ENCODE measurements around the gene CCL18. TPM values are rescaled to one million over a fixed set of nuclear protein-coding genes. Genes with fewer than 3 reads are reported as not detected.
"Not testable (repeated sequence)": the region's sequence is repeated elsewhere in the genome, so short reads cannot be mapped to it uniquely, and the experiment has no call there.

The CCL18 gene
- total RNA-seq, 1 donor from 2014 or later: not detected

DNA sequence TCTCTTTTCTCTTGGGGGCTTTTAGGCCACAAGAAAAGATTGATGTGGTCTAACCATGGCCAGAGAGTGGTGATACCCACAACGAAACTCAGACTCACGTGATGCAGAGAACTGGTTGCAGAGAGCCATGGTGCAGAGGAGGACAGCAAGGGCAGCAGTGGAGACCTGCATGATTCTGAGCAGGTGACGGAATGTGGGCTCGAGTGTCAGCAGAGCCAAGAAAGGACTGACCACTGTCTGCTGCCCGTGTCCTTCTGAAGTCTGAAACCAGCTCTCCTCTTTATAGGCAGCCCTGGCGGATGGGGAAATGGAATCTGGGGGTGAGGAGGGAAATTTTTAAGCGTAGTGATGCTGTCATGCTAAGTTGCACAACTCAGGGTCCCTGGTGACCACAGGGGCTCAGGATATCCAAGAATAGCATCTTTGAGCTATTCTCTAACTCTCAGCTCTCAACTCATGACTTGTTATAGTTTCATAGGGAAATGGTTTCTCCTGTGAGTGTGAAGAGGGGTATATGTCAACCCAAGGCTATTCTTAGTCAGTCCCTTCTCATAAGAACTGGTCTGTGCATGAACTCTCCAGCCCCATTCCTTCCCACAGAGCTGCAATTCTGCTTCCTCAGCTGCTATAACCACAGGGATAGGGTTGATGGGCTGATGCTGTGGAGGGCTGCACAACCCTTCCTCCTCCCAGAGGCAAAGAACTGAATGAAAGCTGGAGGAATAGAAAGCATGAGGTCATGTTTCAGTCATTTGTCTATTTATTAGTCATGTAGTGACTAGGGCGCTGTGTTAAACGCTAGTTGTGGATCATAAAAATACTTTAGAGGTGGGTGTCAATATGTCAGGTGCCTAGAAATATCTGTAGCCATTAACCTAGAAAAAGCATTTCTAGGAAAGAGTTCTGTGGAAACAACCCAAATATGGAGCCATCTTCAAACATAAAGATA lies 26.1 kb downstream of the CCL18 start, which contains the start of gene CCL3:
Gene CCL3 (minus strand): TSS at position 256 of the 949 bp plus-strand sequence. CDS start 85 bp downstream, at position 171.
- TF ChIP-seq, protein P1, sequence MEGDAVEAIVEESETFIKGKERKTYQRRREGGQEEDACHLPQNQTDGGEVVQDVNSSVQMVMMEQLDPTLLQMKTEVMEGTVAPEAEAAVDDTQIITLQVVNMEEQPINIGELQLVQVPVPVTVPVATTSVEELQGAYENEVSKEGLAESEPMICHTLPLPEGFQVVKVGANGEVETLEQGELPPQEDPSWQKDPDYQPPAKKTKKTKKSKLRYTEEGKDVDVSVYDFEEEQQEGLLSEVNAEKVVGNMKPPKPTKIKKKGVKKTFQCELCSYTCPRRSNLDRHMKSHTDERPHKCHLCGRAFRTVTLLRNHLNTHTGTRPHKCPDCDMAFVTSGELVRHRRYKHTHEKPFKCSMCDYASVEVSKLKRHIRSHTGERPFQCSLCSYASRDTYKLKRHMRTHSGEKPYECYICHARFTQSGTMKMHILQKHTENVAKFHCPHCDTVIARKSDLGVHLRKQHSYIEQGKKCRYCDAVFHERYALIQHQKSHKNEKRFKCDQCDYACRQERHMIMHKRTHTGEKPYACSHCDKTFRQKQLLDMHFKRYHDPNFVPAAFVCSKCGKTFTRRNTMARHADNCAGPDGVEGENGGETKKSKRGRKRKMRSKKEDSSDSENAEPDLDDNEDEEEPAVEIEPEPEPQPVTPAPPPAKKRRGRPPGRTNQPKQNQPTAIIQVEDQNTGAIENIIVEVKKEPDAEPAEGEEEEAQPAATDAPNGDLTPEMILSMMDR (conservative IDR thresholded peaks at IDR 0.05): no peak
- H3K4me1 Mint-ChIP-seq: no peaks in the 10 kb centered on the region
- no peaks in the 10 kb centered on the region for H3K36me3 Mint-ChIP-seq (ENCODE audit: low read depth)
- no peak for DNase-seq (ENCODE audit: low read depth, low spot score)
- no peak within 1 kb of the TSS for H3K27ac Mint-ChIP-seq (ENCODE audit: unreplicated experiment)
- H3K27me3 Mint-ChIP-seq (ENCODE audit: low read depth): peaks cover 17% of the 10 kb centered on the region
- H3K9me3 Mint-ChIP-seq: no peaks in the 10 kb centered on the region
- H3K4me3 Mint-ChIP-seq: no peak within 1 kb of the TSS

DNA sequence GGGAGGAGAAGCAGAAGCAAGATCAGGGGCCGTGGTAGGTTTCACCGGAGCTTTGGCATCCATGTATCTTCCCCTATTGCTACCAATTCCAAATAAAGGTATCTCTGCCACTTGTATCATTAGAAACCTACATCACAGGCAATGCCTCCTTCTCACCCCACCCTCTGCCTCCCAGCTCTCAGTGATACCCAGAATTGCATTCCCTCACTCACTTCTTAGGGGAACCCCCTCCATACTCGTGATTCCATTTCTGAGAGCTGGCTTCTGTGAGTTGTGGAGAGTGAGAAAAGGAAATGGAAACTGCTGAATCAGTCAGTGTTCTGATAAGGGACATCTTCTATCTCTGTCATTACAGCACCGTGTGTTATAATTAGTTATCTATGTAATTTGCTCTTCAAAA lies 28.2 kb downstream of the CCL18 start:
- Mint-ChIP-seq H3K27me3 (ENCODE audit: low read depth) (peaks cover 17% of the 10 kb centered on the region), H3K4me3 (no peak overlapping the region), H3K4me1 (no peaks in the 10 kb centered on the region), H3K9me3 (no peaks in the 10 kb centered on the region), H3K27ac (ENCODE audit: unreplicated experiment) (no peak overlapping the region), H3K36me3 (ENCODE audit: low read depth) (no peaks in the 10 kb centered on the region)
- TF ChIP-seq, protein P1 (conservative IDR thresholded peaks at IDR 0.05): no peak
- DNase-seq (ENCODE audit: low read depth, low spot score): no peak

DNA sequence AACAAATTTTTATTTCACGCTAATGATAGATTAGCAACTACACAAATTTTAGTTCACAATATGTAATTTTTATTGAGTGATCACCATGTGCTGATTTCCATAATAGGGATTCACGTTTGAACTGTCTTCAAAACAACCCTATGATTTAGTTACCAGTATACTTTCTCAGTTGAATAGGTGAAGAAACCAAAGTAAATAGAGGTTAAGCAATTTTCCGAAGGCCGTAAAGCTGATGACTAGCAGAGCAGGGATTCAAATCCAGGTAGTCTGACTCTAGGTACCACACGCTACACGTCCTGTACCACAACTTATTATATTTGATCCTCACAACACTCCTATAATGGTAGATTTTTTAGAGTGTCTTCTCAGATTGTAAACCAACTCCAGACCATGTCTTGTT lies 28.6 kb downstream of the CCL18 start:
- peaks cover 17% of the 10 kb centered on the region for H3K27me3 Mint-ChIP-seq (ENCODE audit: low read depth)
- not testable (repeated sequence) for H3K4me3 Mint-ChIP-seq; H3K4me1 Mint-ChIP-seq; H3K36me3 Mint-ChIP-seq (ENCODE audit: low read depth); H3K9me3 Mint-ChIP-seq; DNase-seq (ENCODE audit: low read depth, low spot score); H3K27ac Mint-ChIP-seq (ENCODE audit: unreplicated experiment)

DNA sequence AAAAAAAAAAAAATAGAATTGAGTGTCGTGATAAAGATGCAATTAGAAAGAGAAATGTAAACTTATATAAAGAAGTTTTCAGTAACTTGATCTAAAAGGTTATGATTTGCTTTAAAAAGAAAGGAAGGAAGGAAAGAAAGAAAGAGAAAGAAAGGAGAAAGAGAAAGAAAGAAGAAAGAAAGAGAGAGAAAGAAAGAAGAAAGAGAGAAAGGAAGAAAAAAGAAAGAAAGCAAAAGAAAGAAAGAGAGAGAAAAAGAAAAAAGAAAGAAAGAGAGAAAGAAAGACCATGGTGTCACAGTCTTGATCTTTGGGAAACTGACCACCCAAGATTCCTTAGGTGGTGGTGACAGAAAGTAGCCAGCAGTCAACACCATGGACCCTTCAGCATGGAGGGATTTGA lies 30.2 kb downstream of the CCL18 start:
- Mint-ChIP-seq H3K27me3 (ENCODE audit: low read depth) (peaks cover 17% of the 10 kb centered on the region), H3K9me3 (no peaks in the 10 kb centered on the region), H3K4me3 (no peak overlapping the region), H3K27ac (ENCODE audit: unreplicated experiment) (no peak overlapping the region), H3K36me3 (ENCODE audit: low read depth) (no peaks in the 10 kb centered on the region), H3K4me1 (no peaks in the 10 kb centered on the region)
- no peak for DNase-seq (ENCODE audit: low read depth, low spot score)
- TF ChIP-seq, protein P1 (conservative IDR thresholded peaks at IDR 0.05): no peak

DNA sequence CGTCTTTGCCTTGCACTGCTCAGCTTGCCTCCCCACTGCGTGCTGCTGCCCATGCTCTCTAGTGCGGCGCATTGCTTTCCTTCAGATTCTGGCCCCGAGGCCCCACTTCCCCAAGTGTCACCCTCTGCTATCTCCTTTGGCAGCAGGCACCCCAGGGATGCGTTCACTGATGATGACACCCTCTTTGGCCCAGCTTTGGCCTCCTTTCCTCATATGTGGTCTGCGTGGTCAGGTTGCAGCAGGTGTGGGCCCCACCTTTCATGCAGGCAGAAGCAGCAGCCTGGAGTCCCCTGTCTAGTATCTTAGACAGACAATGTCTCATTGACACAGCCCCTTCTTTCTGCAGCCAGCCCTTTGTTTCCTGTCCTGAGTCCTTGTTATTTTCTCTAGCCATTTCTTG lies 30.7 kb downstream of the CCL18 start:
- H3K9me3 Mint-ChIP-seq: no peaks in the 10 kb centered on the region
- H3K27me3 Mint-ChIP-seq (ENCODE audit: low read depth): peaks cover 17% of the 10 kb centered on the region
- no peak overlapping the region for H3K27ac Mint-ChIP-seq (ENCODE audit: unreplicated experiment)
- no peak overlapping the region for H3K4me3 Mint-ChIP-seq
- no peaks in the 10 kb centered on the region for H3K4me1 Mint-ChIP-seq
- DNase-seq (ENCODE audit: low read depth, low spot score): no peak
- H3K36me3 Mint-ChIP-seq (ENCODE audit: low read depth): no peaks in the 10 kb centered on the region
- TF ChIP-seq, protein P1 (conservative IDR thresholded peaks at IDR 0.05): no peak

DNA sequence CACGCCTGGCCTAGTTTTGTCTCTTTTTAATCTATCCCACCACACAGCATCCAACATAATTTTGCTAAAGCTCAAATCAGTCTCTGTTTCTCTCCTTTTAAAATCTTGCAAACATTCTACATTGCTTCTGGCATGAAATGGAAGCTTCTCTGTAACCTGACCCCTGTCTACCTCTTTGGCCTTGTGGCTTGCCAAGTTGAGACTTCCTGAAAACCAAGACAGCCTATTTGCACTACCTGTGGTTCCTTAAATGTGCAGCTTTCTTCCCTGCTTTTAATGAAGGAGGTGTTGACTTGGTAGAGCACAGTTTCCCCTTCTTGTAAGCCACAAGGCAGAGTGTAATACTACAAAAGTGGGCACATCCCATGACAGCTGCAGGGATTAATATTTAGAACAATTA lies 31.9 kb downstream of the CCL18 start:
- Mint-ChIP-seq H3K4me1 (no peaks in the 10 kb centered on the region), H3K4me3 (no peak overlapping the region), H3K27me3 (ENCODE audit: low read depth) (peaks cover 19% of the 10 kb centered on the region), H3K9me3 (no peaks in the 10 kb centered on the region), H3K36me3 (ENCODE audit: low read depth) (no peaks in the 10 kb centered on the region), H3K27ac (ENCODE audit: unreplicated experiment) (no peak overlapping the region)
- TF ChIP-seq, protein P1 (conservative IDR thresholded peaks at IDR 0.05): no peak
- no peak for DNase-seq (ENCODE audit: low read depth, low spot score)

DNA sequence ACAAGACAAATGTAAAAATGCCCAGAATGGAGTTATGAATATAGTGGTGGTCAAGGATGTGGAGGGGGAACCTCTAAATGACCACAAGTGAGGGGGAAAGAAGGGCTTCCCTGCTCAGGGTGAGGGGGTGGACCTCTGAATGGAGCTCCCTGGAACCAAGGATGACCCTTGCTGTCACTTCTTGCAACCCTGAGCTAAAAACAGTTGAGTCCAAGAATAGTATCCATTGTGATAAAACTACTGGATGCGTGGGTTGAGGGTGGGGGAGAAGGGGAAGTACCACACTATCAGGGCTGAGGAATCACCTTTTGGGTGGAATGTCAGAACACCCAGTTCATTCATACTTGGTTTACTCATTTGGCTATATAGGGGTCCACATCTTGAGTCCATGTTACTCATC lies 34.9 kb downstream of the CCL18 start:
- H3K27ac Mint-ChIP-seq (ENCODE audit: unreplicated experiment); H3K4me1 Mint-ChIP-seq; H3K9me3 Mint-ChIP-seq; H3K36me3 Mint-ChIP-seq (ENCODE audit: low read depth); H3K4me3 Mint-ChIP-seq; DNase-seq (ENCODE audit: low read depth, low spot score): not testable (repeated sequence)
- H3K27me3 Mint-ChIP-seq (ENCODE audit: low read depth): peaks cover 13% of the 10 kb centered on the region

DNA sequence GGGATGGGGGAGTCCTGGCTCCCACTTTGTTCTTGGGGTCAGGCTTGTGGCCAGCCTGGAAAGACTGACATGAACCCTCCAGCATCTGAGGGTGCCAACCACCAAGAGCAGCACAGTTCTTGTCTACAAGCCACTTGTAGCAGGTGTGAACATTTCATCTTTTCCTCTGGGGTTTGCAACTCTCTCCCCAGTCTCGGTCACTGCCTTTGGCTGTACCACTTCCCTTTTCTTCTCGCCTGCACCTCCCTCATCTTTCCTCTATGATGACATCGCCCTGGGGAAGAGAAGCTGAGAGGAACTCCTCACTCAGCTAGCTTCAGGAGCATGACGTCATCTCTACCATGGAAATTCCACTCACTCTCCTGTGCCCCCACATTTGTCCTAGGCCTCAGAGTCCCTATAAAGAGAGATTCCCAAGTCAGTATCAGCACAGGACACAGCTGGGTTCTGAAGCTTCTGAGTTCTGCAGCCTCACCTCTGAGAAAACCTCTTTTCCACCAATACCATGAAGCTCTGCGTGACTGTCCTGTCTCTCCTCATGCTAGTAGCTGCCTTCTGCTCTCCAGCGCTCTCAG lies 39.4 kb downstream of the CCL18 start, which contains the start of gene CCL4:
Gene CCL4 (plus strand): TSS at position 427 of the 575 bp plus-strand sequence. CDS start 79 bp downstream, at position 506.
- H3K27ac Mint-ChIP-seq (ENCODE audit: unreplicated experiment); H3K9me3 Mint-ChIP-seq; H3K4me3 Mint-ChIP-seq; H3K4me1 Mint-ChIP-seq; DNase-seq (ENCODE audit: low read depth, low spot score); H3K36me3 Mint-ChIP-seq (ENCODE audit: low read depth): not testable (repeated sequence)
- peaks cover 13% of the 10 kb centered on the region for H3K27me3 Mint-ChIP-seq (ENCODE audit: low read depth)

All from neural crest cell (in vitro differentiated cells).